T follicular helper cell (primary cell): ENCODE data around the gene TUT4.
A peak's percentile ranks its signal among the peaks of the same experiment; 100 is the strongest.

Experiments used
- DNase-seq: peaks from one replicate; pipeline ENCODE4 v3.0.0-alpha.2; 2020; ENCODE audit warnings: low read depth

The TUT4 gene

DNA sequence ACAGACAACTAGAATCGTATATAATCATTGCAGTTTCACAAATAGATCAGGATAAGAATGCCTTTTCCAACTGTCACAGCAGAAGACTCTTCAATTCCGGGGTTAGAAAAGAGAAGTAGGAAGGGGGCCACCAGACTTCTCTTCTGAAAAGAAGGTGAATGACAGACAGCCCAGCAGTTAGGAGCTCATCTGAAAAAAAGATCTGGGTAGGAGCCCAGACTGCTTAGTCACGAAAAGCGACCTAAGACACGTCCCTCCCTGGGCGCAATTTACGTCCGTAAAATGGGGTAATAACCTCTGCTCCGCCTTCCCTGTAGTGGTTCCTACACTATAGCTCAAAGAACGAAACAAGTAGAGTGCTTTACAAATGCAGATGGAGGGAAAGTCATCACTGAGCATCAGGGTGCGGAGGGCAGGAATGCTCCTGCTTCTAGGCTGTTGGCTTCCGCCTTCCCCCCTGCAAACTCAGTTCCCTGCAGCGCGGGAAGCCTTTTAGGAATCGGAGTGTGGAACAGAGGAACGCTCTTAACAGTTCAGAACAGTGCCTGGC, 149.3 kb downstream of the TUT4 start:
- peak; percentile 47 for DNase-seq

- DNase-seq, result no peak
These were observed 150.0 kb downstream of the TUT4 start for GRCh38 chr1:52402860-52403240.

- no peak for DNase-seq
These were observed 152.8 kb downstream of the TUT4 start for GRCh38 chr1:52400131-52400530.

GRCh38 chr1:52399629-52400028, 153.3 kb downstream of the TUT4 start:
- no peak for DNase-seq

GRCh38 chr1:52393174-52393573, 159.7 kb downstream of the TUT4 start:
- DNase-seq, result no peak

DNA sequence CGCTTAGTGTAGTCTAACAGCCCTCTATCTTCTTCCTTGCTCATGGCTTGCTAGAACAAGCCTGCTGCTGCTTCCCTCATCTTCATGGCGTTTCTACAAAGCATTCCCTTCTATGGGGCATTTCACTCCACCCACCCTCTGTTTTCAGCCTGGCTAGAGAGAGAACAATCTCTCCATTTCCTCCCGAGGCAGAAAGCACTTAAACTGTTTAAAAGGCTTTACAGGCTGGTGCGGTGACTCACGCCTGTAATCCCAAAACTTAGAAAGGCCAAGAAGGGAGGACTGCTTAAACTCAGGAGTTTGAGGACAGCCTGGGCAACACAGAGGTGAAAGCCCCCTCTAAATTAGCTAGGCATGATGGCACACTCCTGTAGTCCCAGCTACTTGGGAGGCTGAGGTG, 166.4 kb downstream of the TUT4 start:
- no peak for DNase-seq

GRCh38 chr1:52385376-52385775, 167.5 kb downstream of the TUT4 start:
- no peak for DNase-seq
